Measurements from ENCODE around the gene CLCN4.
A peak's percentile ranks its signal among the peaks of the same experiment; 100 is the strongest.

The CLCN4 gene

DNA sequence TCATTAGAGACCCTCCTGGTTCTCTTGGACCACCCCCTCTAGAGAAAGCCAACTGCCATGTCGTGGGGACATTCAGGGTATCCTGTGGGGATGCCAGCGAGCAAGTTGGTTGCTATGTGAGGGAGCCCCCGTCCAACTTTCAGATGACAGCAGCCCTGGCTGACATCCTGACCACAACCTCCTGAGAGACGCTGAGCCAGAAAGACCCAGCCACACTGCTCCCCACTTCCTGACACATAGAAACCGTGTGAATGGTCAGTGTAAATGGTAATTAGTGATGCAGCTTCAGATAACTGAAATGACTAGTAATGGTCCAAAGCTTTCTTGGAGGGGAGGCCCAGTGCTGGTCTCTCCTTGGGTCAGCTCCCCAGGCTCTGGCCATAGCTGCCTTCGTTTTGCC is 10.8 kb downstream of the CLCN4 start:
- no peak for DNase-seq (ENCODE audit: low read depth)

DNA sequence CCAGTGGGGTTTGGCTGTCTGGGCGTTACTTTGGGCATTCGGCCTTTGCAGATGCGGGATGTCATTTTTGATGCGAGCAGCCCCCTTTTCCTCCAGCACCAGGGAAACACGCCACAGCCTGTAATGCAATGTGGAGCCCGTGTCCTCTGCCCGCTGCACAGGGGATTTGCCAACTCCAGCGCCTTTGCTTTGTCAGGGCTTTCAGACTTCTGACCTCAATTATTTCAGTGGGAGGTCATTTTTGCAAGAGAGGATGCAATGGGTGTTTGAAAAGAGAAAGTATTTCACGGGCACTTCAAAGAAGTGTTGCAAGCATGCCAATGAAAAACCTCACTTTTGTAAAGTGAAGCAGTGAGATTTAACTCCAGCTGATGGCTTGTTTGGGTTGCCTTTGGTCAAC is 11.5 kb downstream of the CLCN4 start:
- DNase-seq (ENCODE audit: low read depth) = no peak

DNA sequence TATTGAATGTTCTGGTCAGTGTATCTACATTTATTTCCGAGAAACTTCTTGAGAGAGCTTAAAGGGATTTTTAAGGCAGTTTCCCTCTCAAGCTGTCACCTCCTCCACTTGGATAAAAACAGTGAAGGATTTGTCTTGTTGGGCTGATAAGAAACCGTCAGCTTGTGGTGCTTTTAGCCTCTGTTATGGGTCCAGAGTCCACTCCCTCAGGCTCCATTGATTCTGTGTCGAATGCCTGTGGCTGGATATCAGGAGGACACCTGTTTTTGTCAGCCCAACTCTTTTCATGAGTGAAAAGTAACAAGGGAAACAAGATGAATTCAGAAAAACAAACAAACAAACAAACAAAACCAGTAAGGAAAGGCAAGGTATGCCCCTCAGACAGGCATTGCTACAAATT is 12.4 kb downstream of the CLCN4 start:
- no peak for DNase-seq (ENCODE audit: low read depth)

DNA sequence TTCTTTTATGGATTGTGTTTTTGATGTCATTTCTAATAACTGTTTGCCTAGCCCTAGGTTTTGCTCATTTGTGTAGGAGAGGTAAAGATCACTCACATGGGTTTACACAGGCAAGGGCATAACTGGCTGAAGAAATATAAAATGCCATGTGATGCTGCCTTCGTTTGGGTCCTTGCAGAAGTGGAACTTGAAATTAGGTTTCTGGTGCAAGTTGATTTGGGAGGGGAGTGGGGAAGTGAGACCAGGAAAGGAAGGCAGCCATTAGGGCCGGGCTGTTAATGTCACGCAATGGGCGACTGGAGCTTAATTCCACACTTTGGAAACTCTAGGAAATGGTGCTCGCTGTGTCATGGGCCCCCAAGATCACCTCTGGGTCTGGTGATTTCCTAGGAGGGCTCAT is 14.5 kb downstream of the CLCN4 start:
- no peak for DNase-seq (ENCODE audit: low read depth)

DNA sequence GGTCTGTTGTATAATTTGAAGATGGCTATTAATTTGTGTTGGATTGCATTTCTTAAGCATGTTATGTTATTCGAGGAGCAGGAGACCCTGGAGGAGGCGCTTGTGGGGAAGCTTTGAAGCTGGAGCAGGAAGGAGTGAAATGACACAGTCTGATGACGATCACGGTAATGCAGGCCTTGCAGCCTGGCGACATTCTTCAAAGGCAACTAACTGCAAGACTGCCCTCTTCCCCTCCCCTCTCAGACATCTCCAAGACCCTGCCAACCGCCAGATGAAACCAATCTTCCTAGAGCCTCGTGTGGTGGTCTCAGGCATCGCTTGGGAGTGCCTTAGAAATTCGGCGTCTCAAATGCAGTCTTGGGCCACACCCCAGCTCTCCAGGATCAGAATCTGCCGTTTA is 16.1 kb downstream of the CLCN4 start:
- no peak for DNase-seq (ENCODE audit: low read depth)

DNA sequence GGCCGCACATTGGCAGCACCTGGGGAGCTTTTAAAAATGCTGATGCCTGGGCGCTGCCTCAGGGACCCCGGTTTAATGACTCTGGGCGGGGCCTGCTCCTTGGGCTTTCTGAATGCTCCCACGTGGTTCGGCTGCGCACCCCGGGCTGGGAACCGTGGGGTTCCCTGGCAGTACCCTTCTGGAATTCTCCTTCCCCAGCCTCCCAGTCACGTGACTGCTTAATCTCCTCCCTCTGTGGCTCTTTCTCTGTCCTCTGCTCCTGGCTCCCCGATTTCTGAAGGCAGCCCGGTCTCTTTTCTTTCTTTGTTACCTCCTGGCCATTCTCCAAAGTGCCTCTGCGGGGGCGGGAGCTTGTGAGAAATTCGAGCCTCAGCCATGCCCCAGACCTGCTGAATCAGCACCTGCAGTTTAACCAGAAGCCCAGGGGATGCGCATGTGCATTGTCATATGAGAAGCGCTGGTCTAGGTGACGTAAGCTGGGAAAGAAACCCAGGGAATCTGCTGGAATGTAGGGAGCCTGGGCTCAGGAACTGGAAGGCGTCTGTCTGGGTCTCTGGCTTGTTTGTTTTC is 16.6 kb downstream of the CLCN4 start:
- no peak for DNase-seq (ENCODE audit: low read depth)

DNA sequence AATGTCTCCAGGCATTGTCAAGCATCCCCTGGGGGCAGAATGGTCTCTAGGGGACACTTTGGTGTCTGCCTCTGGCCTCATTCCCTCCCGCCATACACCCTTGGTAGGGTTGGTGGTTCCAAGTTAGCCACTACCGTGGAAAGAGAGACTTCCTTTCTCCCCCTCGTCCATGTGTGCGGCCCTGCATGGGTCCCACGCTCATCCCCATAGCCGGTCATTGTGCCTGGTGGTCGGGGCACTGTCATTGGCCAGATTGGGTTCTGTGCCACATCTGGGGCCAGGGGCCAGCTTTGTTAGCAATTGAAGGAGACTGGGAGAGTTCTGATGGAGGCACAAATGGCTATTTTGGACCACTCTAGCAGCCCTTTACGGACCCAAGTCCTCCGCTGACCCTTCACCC is 17.3 kb downstream of the CLCN4 start:
- DNase-seq (ENCODE audit: low read depth) = no peak

DNA sequence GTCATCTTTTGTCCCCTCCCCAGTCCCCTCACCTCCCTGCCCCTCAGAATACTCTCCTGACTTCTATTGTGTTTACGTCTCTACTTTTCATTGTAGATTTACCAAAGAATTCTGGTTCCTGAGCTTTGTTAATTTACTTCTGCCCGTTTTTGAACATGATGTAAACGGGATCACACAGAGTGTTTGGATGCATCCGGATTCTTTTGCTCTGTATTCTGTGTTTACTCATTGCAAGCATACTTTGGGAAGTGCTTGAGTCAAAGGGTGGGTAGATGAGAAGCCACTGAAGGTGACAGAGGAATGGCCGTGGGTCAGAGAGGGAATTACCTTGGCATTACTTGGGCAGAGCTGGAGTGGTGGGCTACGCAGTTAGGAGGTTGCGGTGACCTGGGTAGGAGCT is 18.0 kb downstream of the CLCN4 start:
- DNase-seq (ENCODE audit: low read depth) = no peak

DNA sequence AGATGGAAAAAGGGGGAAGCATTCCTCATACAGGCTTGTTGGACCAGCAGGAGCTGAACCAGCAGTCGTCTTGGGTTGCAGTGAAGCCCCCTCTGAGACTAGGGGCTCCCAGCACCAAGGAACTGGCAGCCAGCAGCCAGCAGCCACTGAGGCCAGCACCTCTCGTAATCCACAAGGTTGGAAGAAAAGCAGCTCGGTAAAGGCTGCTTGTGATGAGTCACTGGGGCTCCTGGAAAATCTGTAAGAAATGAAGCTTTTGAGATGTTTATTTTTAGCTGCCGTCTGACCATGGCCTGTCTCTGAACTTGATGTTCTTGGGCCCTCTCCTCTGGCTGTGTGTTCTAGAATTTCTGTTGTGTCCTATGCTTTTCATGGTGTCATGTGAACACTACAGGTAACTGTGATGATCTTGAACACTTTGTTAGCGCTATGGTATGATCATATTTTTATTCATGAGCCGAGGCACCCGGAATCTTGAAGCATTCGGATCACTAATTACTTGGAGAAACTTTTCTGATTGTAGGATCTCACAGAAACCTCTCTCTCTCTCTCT is 18.6 kb downstream of the CLCN4 start:
- no peak for DNase-seq (ENCODE audit: low read depth)

DNA sequence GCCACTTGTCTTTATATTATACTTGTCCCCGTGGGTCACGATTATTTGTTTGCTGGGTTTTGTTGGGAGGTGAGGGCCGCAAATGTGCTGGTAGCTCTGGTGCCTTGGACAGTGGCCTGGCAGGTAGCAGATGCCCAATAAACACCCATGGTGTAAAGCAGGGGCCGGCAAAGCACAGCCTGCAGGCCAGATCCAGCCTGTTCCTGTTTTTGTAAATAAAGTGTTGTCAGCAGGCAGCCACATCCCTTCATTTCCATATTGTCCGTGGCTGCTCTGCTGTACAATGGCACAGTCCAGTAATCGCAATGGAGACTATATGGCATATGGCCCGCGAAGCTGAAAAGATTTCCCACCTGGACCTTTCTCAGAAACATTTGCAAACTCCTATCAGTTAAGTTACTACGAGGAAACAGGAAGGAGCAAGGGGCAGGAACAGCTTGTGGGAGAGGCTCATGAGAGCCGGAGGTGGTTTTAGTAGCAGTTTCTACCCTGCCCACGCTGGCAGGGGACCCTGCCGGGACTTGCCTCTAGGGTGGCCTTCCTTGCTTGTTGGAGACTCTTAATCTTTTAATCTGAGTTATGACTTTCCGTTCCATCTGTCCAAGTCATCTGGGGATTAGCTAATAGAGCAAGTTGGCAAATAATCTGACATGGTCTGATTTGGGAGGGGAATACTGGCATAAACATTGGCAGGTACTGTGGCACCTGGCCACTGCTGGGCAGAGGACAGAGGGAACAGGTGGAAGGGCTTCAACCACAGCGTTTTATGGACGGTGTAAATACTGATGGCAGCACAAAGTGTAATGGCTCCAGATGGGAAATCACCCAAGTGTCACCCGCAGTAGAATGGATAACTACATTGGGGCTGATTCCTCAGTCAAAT is 19.6 kb downstream of the CLCN4 start:
- no peak for DNase-seq (ENCODE audit: low read depth)

DNA sequence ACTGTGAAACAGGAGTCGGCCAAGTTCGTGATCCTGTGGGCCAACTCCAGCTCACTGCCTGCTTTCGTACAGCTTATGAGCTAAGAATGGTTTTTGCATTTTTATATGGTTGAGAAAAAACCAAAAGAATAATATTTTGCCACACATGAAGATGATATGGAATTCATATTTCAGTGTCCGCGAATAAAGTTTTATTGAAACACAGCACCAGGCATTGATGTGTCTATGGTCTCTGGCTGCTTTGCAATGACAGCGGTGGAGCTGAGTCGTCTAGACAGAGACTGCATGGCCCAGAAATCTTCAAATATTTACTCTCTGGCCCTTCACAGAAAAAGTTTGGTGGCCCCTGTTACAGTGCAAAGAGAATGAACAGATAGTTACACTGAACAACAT is 20.2 kb downstream of the CLCN4 start:
- DNase-seq (ENCODE audit: low read depth) = no peak

DNA sequence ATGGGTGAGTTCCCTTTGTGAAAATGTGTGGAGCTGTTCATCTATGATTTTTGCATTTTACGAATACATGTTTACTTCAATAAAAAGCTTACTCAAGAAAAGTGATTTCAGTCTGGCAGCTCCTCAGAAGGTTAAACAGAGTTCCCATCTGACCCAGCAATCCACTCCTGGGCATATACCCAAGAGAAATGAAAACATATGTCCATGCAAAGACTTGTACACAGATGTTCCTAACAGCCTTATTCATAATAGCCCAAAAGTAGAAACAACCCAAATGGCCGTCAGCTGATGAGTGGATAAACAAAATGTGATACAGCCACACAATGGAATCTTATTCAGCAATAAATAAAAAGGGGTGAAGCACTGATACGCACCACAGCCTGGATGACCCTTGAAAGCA is 20.8 kb downstream of the CLCN4 start:
- DNase-seq (ENCODE audit: low read depth) = no peak

DNA sequence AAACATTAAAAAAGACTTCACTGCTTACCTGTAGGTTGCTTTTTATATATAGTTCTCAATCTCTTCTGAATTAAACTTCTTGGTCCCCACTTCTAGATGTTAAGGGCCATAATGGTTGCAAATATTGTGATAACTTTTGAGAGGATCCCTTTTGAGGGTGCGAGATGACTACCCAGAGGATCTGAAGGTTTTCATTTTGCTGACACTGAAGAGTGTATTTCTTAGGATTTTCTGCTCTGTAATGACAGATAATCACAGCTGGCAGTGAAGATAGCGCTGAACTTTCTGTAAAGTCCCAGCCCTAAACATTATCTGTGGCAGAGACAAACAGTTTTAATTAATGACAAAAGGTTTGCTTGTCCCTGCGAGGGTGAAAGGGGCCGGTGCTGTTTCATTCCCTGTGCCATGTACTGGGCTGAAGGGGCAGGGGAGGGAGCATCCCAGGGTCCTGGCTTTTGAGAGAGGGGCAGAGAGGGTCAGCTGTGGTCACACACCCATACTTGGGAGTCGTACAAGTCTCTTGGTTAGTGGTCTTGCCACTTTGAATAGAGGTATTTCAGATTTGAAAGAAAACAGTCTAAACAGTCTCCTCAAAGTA is 22.2 kb downstream of the CLCN4 start:
- no peak for DNase-seq (ENCODE audit: low read depth)

DNA sequence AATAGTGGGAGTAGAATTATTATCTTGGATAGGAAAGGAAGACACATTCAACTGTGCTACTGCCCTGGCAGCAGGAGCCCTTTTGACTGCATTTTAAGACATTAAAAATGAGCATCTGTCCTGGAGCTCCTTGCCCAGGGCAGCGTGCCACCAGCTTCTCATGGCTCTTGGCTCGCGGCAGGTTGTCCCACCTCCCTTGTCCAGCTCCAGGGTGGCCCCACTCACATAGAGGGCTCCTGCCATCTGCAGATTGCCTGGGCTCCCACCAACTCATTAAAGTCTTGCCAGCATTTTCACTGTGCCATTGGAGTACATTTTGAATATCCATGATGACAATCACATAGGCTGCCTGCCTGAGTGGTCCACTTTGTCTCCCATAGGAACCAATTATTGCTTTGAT is 27.0 kb downstream of the CLCN4 start:
- no peak for DNase-seq (ENCODE audit: low read depth)

DNA sequence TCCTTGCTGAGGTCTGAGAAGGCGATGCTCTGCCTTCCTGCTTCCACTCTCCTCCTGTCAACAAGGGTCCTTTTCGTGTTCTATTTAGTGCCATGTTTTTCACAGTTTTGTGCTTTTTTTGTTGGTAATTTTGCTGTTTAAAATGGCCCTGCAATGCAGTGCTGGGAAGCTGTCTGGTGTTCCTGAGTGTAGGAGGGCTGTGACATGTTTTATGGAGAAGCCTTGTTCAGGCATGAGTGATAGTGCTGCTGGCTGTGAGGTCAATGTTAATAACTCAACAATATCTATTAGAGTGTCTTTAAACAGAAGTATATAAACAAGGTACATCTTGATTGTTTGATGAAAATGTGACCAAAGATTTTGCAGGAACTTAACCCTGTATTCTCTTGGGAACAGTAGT is 27.6 kb downstream of the CLCN4 start:
- DNase-seq (ENCODE audit: low read depth) = no peak

DNA sequence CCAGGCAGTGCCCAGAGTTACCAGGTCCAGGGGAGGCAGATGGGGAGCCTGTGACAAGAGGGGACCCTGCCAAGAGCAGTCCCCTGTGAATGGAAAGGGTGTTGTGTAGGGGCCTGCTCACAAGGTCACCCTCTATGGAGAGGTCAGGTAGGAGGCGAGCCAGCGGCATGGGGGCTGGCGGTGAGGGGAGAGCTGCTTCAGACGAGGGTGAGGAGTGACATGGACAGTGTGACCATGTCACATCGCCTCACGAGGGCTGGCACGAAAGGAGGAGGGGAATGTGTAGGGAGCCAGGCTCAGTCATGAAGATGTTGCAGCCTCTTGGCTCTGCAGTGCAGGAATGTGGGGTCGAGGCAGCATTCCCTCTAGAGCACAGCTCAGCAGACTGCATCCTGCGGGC is 29.6 kb downstream of the CLCN4 start:
- DNase-seq (ENCODE audit: low read depth) = no peak

DNA sequence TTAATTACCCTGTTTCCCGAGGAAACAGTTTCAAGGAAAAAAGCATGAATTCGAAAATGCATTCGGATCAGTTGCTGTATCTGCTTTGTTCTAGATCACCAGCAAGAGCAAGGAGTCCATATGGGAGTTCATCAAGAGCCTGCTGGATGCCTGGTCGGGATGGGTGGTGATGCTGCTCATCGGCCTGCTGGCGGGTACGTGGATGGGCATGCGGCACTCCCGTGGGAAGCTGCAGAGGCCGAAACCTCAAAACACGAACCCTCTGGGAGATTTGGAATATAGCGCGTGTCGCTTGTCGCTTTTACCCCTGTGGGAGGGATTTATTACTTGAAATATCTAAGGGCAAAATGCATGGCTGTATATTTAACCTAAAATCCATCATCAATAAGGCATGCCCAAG is 30.6 kb downstream of the CLCN4 start:
- DNase-seq (ENCODE audit: low read depth) = no peak

DNA sequence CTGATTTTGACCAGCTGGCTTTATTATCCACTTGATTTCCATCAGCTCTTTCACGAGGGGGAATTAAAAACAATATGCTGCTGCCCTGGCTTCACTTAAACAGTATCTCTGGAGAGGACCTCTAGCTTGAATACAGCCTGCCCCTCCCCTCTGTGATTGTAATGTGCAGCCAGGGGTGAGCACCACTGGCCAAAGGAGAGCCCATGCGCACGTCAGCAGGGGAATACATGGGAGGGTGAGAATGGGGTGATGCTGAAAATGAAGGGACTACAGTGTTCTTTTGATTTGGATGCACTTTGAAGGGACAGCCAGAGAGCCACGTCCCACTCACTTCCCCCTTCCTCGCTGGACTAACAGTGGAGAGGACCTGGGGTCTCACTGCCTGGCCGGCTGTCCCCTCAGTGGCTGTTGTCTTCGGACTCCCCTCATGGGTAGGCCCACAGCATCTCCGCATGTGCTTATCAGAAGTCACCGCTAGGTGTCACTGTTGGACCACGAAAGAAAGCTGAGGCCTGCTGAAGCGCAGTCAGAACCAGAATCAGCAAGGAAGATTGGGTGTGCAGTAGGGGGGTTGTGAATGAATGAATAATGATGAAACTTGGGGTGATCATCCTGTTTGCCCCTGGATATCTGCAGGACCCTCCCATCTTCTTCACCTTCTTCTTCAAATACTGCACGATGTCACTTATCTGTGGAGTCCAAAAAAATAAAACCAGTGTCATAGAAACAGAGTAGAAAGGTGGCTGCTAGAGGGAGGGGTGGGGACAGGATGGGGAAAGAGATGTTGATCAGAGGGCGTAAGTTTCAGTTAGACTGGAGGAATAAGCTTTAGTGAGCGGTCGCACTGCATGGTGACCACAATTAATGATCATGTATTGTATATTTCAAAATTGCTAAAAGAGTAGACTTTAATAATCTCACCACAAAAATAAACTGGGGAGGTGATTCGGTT is 32.8 kb downstream of the CLCN4 start:
- DNase-seq (ENCODE audit: low read depth) = peak; percentile 35

DNA sequence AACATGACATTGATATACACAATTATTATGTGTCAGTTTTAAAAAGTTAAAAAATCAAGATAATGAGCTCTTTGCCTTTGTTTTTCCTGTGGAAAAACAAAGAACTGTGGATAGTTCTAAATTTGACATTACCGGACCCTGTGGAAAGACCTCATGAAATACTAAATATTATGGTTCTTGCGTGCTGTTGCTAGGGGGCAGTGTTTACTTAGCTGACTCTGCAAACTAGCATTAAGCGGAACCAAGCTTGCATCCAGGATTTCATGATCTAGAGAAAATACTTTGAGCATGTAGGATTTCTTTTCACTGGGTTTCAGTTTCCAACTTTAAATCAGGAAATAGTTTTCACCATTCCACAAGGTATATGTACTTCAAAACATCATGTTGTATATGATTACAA is 33.6 kb downstream of the CLCN4 start:
- no peak for DNase-seq (ENCODE audit: low read depth)

DNA sequence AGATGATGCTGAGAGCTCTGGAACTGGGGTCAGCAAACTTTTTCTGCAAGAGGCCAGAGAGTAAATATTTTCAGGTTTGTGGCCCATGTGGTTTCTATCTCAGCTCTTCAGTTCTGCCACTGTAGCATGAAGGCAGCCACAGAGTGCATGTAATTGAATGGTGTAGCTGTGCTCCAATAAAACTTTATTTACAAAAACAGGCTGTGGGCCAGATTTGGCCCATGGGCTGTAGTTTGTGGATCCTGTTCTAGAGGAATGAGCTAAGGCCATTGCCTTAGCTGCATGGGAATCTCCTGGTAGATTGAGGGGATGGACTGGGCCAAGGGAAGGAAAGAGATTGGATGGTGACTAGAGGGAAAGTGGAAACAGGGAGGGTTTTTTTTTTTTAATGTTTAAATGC is 36.8 kb downstream of the CLCN4 start:
- DNase-seq (ENCODE audit: low read depth) = no peak

DNA sequence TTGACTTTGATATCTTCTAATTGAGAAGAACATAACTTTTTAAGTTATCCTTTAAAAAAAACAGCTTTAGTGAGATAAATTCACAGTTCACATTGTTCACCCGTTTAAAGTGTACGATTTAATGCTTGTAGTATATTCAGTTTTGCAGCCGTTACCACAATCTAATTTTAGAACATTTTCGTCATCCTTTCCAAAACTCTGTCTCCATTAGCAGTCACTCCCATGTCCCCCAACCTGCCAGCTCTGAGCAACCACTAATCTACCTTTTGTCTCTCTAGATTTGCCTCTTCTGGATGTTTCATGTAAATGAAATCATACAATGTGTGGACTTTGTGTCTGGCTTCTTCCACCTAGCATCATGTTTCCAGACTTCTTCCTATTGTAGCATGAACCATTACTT is 38.6 kb downstream of the CLCN4 start:
- DNase-seq (ENCODE audit: low read depth) = no peak

DNA sequence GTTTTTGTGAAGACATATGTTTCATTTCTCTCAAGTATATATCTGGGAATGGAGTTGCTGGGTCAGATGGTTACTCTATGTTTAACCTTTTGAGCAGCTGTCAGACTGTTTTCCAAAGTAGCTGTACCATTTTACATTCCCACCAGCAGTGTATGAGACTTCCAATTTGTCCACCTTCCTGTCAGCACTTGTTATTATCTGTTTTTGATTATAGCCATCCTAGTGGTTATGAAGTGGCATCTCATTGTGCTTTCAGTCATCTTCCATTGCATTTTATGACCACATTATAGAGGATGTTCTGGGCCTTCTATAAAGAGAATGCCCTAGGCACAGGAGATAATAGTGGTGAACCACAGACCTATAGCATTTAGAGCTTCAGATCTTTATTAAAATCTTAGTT is 39.2 kb downstream of the CLCN4 start:
- DNase-seq (ENCODE audit: low read depth) = no peak

Measured in stimulated activated CD8-positive, alpha-beta memory T cell treated with anti-CD3 and anti-CD28 coated beads, Interleukin-15, amount 100 ng/mL, for 24 hours (primary cell).